ENCODE data around the gene MRPS25. TPM values are rescaled to one million over a fixed set of nuclear protein-coding genes. Genes with fewer than 3 reads are reported as not detected.

MRPS25 gene
- polyA plus RNA-seq: 10 to 100 TPM; 20.1 to 47.4 (median 24.2) TPM

DNA sequence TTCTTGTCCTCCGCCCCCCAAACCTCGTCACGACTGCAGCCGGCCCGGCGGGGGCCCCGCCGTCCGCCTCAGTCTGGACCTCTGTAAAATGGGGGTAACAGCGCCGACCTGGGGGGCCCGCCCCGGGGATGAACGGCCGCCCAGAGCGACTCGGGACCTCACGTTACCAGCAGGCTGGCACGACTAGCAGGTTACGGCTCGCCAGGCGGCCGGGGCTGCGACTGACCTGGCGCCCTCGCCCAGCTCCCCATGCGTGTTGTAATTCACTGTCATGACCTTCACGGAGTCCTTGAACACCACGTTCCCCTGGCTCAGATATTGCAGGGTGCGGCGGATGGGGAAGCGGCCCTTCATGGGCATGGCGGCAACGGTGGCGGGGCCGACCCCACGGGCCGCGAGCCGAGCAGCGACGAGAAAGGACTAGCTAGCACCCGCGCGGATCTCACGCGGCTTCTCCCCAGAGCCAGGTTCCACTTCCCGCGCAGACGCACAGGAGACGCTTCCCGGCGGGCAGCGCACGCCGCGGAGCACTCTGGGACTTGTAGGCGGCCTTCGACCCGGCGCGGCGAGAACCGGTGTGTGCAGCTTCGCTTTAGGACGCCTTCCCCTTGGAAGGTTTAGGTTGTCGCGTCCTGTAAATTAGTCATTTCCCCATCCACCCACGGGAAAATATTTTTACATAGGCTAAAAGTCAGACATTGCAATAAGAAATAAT lies at the start of gene MRPS25:
MRPS25 (minus strand) TSS at position 481 of the 715 bp plus-strand sequence; CDS start at position 360, 121 bp downstream.
- no peak within 1 kb of the TSS for H3K27ac ChIP-seq (ENCODE audit: low read depth, low read length)
- 0 to 1% (median 0%) methylated on average over 69 of the region's 69 CpGs for WGBS, 3 donors

DNA sequence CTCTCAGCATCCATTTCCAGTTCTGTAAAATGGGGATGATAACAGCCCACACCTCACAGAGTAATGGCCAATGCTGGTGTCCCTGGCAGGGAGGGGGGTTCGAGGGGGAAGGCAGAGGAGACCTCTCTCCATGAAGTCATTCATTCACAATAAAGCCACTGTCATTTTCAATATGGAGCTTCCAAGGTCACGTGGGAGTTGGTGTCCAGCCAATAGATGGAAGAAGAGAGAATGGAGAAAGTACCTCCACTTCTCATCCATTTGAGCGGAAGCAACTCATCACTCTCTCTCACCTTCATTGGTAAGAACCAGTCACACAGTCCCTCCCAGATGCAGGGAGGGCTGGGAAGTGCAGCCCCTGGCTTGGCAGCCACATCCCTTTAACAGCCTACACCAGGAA lies 48.8 kb upstream of the MRPS25 start:
- no peak overlapping the region for H3K27ac ChIP-seq (ENCODE audit: low read depth, low read length)
- WGBS, 3 donors: 75 to 82% (median 80%) methylated on average over 3 of the region's 3 CpGs

DNA sequence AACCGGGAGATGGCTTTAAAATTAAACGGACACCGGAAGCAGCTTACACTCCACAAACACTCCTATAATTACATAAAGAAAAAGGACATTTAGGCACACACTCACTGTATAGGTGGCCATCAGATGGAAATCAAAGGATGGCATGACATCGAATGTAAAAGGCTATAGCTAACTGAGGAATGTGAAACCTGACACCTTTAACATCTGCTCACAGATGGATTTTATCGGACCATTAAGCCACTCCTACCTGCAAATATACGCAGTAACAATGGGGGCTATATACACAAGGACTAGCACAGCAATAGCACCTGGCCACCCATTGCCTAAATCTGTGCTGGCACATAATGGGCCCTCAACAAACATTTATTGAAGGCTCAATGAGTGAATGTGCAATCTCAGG lies 48.4 kb upstream of the MRPS25 start:
- no peak overlapping the region for H3K27ac ChIP-seq (ENCODE audit: low read depth, low read length)
- WGBS, 3 donors: 41 to 61% (median 42%) methylated on average over 6 of the region's 6 CpGs

DNA sequence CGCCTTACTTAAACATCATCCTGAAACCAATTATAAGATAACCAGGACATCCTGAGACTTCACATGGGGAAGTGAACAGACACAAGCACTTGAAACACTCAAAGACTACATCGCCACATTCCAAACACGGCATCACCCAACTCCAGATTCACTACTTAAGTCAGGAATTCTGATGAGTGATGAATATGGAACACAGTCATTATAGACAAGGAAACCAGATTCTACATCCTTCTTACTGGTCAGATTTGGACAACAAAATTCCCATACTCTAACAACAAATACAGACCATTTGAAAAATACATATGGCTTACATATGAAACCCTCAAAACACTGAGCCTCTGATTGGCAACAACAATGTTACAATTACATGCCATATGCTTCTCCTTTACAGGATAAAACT lies 46.9 kb upstream of the MRPS25 start:
- 67 to 74% (median 71%) methylated on average over 3 of the region's 3 CpGs for WGBS, 3 donors
- no peak overlapping the region for H3K27ac ChIP-seq (ENCODE audit: low read depth, low read length)

DNA sequence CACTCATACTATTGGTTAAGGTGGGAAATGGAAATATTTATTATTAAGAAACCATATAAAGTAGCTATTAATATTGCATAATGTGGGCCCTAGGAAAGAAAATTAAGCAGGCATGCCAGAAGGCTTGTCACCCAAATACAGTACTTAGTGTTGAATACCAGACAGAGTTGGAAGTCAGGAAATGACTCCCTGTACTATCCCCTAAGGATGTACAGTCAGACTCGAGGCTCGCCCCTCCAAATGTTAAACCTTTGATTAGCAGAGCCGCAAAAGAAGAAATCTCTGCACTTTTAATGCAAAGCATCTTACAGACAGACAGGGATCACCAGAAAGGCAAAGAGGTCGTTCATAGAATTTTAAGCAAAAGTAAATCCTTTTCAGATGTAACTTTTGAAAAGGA lies 45.1 kb upstream of the MRPS25 start:
- 66 to 76% (median 69%) methylated on average over 4 of the region's 4 CpGs for whole genome bisulfite sequencing, 3 donors
- no peak overlapping the region for H3K27ac ChIP-seq (ENCODE audit: low read depth, low read length)

DNA sequence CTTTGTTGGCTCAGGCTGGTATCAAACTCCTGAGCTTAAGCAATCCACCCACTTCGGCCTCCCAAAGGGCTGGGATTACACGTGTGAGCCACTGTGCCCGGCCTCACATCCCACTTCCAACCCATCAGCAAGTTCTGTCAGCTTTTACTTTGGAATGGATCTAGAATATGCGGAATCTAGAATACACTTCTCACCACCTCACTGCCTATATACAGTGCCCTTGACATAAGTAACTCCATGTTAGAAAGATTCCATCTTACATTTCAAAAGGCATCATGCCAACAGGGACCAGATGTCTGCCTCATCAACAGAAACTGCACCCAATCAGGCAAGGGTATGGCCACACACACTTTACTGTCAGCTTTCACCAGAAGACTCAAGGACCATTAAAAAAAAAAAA lies 43.8 kb upstream of the MRPS25 start:
- 81 to 85% (median 81%) methylated on average over 4 of the region's 4 CpGs for WGBS, 3 donors

DNA sequence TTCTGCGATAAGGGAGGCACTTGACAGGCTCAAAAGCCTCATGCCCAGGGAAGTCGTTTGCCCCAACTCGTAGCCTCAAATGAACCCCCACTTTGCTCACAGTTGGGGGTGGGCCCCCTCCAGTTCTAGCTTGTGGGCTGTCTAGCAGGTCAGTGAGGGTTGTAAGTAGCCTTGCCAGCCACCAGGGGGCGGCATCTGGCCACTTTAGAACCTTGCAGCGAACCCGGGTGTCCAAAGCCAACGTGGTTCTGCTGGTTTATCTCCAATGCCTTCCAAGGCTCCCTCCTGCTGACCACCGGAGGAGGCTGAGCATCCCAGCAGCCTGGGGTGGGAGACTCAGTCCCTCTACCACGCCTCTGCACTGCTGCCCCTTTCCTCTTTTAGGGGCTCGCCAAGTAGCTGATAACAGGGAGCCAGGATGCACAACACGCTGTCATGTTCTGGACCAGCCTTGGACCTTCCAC lies 43.0 kb upstream of the MRPS25 start:
- 18 to 19% (median 18%) methylated on average over 11 of the region's 11 CpGs for WGBS, 3 donors
- H3K27ac ChIP-seq (ENCODE audit: low read depth, low read length): no peak overlapping the region

More for the DNA sequence above, 43.8 kb upstream of the MRPS25 start:
- H3K27ac ChIP-seq (ENCODE audit: low read depth, low read length): no peak overlapping the region

DNA sequence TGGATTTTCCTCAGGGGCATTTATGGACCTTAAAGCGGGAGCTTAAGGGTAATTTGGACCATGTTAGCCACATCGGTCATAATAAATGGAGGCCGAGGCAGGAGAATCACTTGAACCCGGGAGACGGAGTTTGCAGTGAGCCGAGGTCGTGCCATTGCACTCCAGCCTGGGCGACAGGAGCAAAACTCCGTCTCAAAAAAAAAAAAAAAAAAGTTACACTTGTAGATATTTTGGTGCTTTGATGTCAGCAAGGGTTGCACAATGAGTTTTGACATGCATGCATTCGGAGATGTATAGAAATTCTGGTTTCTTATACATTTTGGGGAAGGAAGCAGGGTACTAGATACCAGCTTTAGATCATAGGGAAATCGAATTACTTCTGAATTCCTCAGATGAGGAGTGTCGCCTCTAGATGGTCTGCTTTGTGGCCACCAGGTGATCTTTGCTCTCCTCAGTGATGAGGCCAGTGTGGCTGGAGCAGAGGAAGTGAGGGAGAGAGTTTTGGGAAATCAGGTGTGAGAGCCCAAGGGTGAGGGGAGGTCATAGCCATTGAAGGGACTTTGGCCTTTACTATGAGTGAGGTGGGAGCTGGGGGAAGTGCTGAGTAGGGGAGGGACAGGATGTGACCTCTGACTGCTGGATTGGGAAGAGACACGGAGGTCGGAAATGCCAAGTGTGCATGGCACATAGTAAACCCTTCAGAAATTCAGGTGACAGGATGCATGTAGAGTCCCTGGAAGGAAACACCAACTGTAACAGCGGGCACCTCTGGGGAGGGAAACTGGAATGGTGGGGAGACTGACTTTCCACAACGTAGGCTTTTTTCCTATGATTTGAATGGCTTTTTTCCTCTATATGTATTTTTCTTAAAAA lies 42.2 kb upstream of the MRPS25 start:
- H3K27ac ChIP-seq (ENCODE audit: low read depth, low read length): no peak overlapping the region
- WGBS, 3 donors: 69 to 74% (median 71%) methylated on average over 16 of the region's 16 CpGs

DNA sequence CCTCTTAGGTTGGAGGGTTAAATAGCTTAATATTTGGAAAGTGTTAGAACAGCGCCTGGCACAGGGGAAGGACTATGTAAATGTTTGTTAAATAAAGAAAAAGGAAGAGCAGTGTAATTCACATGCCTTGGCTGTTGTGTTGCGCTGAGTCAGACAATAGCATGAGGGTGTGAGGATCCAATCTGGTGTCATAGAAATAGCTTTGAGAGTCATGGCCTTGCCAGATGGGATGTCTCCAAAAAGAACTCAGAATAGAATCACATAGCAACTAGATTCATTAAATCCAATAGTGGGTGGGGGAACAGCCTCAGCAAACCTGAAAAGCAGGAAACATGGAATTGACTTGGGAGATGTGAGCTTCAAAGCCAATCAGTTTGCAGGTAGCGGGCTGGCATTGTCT lies 37.7 kb upstream of the MRPS25 start:
- H3K27ac ChIP-seq (ENCODE audit: low read depth, low read length): no peak overlapping the region
- 70 to 81% (median 76%) methylated on average over 3 of the region's 3 CpGs for WGBS, 3 donors

DNA sequence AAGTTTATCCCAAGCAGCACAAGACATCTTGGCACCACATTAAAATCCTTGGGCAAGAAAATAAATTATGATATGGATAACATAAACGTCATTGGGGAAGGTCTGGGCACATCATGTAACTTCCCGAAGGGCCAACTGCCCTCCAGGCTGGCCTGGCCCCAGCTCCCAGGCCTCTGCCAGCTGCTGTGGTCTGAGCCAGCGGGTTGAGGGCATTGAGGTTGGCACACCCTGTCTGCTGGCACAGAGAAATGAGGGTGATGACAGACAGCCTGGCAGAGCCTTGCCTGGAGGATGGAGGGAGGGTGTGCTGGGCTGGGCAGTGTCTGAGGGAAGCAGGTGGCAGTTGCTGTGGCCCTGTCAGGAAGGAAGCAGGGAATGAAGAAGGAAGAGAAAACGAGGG lies 37.1 kb upstream of the MRPS25 start:
- no peak overlapping the region for H3K27ac ChIP-seq (ENCODE audit: low read depth, low read length)
- 17 to 39% (median 39%) methylated on average over 4 of the region's 4 CpGs for WGBS, 3 donors

DNA sequence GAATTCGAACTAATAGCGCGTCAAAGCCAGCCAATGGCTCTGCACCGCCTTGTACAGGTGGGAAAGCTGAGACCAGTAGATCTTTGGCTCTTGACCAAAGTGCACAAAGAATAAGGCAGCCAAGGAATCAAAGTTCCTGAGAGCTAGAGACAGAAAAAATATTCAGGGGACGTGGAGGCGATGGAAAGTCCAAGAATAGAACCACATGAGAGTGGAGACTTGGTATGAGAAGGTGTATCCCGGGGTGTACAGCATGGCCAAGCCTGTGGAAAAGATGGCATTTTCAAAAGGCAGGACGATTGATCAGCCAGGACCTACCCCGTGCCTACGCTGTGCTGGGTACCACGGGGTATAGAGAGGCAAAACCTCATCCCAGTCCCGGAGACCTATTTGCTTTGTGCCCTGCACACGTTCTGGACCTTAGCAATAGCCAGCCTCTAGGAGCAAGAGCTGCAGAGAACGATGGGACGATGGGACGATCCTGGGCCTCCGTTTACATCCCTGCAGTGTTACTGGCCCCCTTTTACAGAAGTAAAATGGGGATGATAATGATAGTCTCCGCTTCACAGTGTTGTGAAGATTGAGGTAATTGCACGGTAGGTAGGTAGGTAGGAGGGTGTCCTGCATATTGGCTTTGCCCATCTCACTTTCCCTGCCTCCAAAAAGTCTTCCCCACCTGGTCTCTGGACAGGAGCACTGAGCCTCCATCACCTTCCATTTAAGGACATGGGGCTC lies 34.4 kb upstream of the MRPS25 start:
- 10 to 18% (median 12%) methylated on average over 19 of the region's 19 CpGs for WGBS, 3 donors

DNA sequence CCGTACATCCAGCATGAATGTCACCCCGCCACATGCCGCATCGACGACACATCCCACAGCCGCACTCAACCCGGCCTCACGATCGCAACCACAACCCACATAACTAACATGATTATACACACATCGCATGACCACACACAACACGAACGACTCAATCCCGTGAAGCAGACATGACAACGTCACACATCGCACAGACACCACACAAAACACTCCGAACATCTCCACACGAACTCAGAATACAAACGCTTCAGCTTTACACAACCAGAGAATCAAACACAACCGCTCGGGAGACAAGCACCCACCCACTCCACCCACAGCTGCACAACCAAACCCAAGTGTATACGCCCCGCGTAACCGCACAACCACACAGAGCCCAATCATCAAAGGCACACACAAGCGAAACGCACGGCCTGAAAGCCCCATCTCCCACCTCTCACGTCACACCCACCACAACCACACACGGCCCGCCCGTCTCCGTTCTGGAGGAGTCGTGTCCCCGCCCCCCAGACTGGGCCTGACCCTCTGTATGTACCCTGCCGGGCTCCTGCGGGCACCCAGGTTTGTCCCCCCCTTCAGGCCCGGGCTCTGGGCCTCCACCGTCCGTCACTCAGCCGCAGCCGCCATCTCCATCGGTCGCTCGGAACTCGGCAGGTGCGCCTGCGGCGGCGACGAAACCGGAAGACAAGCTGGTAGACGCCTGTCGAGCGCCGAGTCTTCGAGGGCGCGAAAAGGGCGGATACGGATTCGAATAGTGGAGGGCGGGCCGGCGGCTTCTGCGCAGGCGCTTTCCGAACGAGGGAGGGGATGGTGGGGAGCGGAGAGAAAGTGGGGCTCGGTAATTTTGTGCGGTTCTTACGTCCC lies 33.6 kb upstream of the MRPS25 start, which contains the start of gene RBSN:
RBSN (minus strand) TSS at position 646 of the 861 bp plus-strand sequence. CDS start 3,028 bp downstream, outside the sequence.
- no peak within 1 kb of the TSS for H3K27ac ChIP-seq (ENCODE audit: low read depth, low read length)
- 1% methylated on average over 72 of the region's 72 CpGs for WGBS, 3 donors

More for the DNA sequence above, 34.4 kb upstream of the MRPS25 start:
- H3K27ac ChIP-seq (ENCODE audit: low read depth, low read length): no peak overlapping the region

DNA sequence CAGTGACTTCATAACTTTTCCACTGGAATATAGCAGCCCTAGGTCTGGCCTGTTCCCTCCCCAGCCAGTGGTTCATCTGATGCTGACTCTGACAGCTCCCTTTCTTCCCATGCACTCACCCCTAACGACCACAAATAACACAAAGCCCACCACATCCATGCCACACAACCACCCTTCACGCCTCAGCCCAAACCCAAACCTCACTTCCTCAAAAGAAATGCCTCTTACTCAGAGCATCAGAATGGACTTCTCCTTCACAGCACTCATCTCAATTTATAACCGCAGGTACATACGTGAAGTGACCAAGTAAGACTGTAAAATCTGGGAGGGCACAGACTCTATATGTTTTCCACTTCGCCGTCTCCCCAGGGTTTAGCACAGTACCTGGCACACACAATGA lies 32.8 kb upstream of the MRPS25 start:
- WGBS, 3 donors: 32 to 52% (median 35%) methylated on average over 6 of the region's 6 CpGs
- no peak overlapping the region for H3K27ac ChIP-seq (ENCODE audit: low read depth, low read length)

DNA sequence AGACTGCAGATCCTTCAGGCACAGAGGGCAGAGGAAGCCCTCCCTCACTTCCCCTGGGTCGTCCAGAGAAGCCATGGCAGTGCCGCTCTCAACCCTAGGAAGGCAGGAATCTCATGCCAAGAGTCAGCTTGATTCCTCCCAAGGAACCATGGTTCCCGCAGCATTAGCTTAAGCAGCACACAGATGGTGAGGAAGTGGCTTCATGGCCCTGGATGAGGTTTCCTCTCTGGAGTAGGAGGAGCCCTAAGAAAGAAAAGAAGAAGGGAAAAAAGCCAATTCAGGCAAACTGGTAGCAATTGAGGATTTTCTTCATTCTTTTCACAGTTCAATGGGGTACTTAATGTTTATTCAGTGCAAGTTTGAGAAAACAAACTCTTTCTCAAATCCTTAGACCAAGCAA lies 30.9 kb upstream of the MRPS25 start:
- no peak overlapping the region for H3K27ac ChIP-seq (ENCODE audit: low read depth, low read length)
- WGBS, 3 donors: 53 to 74% (median 56%) methylated on average over 3 of the region's 3 CpGs

DNA sequence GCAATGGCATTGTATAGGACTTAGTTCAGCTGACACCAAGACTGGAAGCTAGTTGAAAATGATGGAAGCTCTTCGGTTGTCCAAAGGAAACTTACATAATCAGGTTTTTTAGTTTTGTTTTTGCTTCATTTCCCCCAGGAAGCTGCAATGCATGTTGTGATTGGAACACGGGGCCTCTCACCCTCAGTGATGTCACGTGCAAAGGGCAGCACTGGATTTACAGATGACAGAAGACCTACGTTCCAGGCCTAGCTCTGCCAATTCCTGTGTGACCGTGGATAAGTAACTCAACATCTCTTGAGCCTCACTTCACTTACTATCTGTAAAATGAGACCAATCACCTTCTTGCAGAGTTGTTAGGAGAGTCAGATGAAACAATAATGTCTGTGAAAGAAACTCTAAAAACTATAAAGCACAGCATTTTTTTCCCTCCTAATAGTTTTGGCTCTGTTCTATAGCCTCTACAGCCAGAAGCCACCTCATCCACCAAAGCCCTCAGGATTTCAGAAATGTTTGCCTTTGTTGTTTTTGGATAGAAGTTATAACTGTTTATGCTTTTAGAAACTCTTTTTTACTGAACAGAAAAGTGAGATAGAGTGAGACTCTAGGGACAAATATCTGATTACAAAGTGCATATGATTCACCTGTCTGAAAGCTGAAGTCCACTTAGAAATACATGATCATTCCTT lies 29.2 kb upstream of the MRPS25 start:
- 44 to 87% (median 50%) methylated on average over 5 of the region's 5 CpGs for WGBS, 3 donors
- no peak overlapping the region for H3K27ac ChIP-seq (ENCODE audit: low read depth, low read length)

DNA sequence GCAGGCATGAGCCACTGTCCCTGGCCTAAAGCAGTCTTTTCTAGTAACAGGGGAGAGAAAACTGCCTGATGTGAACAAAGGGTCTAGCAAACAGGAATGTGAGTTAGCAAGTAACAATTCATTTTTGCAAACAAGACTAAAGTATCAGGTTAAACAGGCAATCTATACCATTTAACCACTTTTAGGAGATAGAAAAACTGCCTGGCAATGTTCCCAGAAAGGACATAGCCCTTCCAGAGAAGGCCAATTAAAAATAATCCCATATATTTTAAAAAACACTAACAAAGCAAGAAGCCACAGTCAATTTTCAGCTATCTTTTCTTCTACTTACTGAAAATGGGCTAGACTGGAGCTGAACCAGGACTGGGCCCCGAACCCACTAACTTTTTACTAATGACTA lies 27.6 kb upstream of the MRPS25 start:
- H3K27ac ChIP-seq (ENCODE audit: low read depth, low read length): no peak overlapping the region
- 92 to 97% (median 95%) methylated on average over 1 of the region's 1 CpG for WGBS, 3 donors

DNA sequence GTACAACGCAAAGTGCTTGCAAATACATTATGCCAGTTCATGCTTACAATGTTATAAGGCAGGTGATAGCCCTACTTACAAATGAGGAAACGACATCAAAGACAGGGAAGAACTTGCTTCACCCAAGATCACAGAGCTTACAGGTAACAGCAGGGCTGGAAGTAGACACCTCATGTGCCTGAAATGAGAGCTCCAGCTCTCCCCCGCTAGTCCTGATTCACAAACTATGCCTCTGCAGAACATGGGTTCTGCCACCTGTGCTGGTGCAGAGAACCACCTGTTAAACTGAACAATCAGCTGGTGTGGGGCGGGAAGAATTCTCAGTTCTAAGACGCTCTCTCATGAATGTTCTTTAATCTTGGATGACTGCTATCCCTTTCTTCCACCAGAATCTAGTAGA lies 26.5 kb upstream of the MRPS25 start:
- no peak overlapping the region for H3K27ac ChIP-seq (ENCODE audit: low read depth, low read length)
- WGBS, 3 donors: 76 to 85% (median 79%) methylated on average over 5 of the region's 5 CpGs
